ENCODE measurements around the gene CUL4A.

GRCh38 chr13:113245849-113246796, 36.7 kb downstream of the CUL4A start:
- TF ChIP-seq CTCF (IDR thresholded peaks at IDR 0.05) (no peak), POLR2A (IDR thresholded peaks at IDR 0.05) (no peak)

Data from Peyer's patch (tissue), 4 donors.